ENCODE measurements around the gene ATG5.

The ATG5 gene

DNA sequence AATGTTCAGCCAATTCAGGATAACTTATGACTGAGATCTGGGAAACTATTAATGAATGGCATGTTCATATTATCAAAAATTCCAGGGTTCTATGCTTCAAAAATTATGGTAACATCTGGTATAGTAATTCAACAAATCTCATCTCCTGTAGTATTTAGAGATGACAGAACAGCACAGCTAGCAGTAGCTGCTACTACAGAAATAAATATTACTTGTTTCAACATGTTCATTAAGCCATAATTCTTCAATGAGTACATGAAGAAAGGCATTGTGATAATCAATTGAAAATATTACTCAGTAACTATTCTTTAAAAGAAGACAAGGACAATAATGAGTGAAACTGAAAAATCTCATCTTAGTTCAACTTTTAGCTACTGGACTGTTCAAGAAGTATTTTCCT lies 66.8 kb downstream of the ATG5 start:
- peaks cover 7% of the 10 kb centered on the region; the same call in 1 of the 2 replicates for H3K79me2 ChIP-seq (ENCODE audit: low read length)
- no peaks in the 10 kb centered on the region for H3K27me3 ChIP-seq (ENCODE audit: low read depth, low read length)
- 0 out of 2 replicates have a peak, but pooled peaks cover 5% of the 10 kb centered on the region for H3K4me1 ChIP-seq (ENCODE audit: low read length)
- no peaks in the 10 kb centered on the region for H4K20me1 ChIP-seq (ENCODE audit: insufficient read depth, low read length)
- H2AFZ ChIP-seq (ENCODE audit: low read depth, low read length): no peak overlapping the region
- H3K4me3 ChIP-seq (ENCODE audit: low read length): no peak overlapping the region
- no peak overlapping the region for H3K9ac ChIP-seq (ENCODE audit: low read length)
- TF ChIP-seq CTCF (IDR thresholded peaks at IDR 0.05; ENCODE audit: low read depth, low read length): no peak
- TF ChIP-seq EZH2phosphoT487 (IDR thresholded peaks at IDR 0.05; ENCODE audit: low read depth): no peak
- H3K4me2 ChIP-seq (ENCODE audit: low read length): no peak overlapping the region
- no peaks in the 10 kb centered on the region for H3K36me3 ChIP-seq (replicated peaks; ENCODE audit: low read depth, low read length)
- H3K9me3 ChIP-seq (ENCODE audit: insufficient read depth, low read length): no peaks in the 10 kb centered on the region
- no peak overlapping the region for H3K27ac ChIP-seq (ENCODE audit: low read length)

DNA sequence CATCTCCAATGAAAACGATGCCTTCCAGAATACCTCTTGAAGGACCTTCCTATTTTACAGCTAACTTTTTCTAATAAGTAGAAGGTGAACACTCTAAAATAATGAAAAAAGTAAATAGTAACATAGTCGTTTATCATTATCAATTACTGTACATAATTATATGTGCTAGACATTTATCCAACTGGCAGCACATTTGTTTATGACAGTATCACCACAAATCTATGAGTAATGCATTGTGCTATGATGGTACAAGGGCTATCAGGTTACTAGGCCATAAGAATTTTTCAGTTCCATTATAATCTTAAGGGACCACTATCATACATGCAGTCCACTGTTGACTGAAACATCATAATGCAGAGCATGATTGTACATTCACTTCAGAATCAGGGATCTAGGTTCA lies 68.4 kb downstream of the ATG5 start:
- Histone ChIP-seq H2AFZ (ENCODE audit: low read depth, low read length) (no peak overlapping the region), H4K20me1 (ENCODE audit: insufficient read depth, low read length) (no peaks in the 10 kb centered on the region), H3K4me3 (ENCODE audit: low read length) (no peak overlapping the region), H3K4me2 (ENCODE audit: low read length) (no peak overlapping the region), H3K9me3 (ENCODE audit: insufficient read depth, low read length) (no peaks in the 10 kb centered on the region), H3K27ac (ENCODE audit: low read length) (no peak overlapping the region), H3K27me3 (ENCODE audit: low read depth, low read length) (no peaks in the 10 kb centered on the region), H3K79me2 (ENCODE audit: low read length) (peaks cover 7% of the 10 kb centered on the region; the same call in 1 of the 2 replicates), H3K36me3 (replicated peaks; ENCODE audit: low read depth, low read length) (no peaks in the 10 kb centered on the region), H3K4me1 (ENCODE audit: low read length) (peaks cover 10% of the 10 kb centered on the region; the same call in 1 of the 2 replicates), H3K9ac (ENCODE audit: low read length) (no peak overlapping the region)
- no peak for TF ChIP-seq CTCF (IDR thresholded peaks at IDR 0.05; ENCODE audit: low read depth, low read length)
- TF ChIP-seq EZH2phosphoT487 (IDR thresholded peaks at IDR 0.05; ENCODE audit: low read depth): no peak

GRCh38 chr6:106256201-106256968 lies 69.2 kb downstream of the ATG5 start:
- peaks cover 10% of the 10 kb centered on the region; the same call in 1 of the 2 replicates for H3K4me1 ChIP-seq (ENCODE audit: low read length)
- H3K79me2 ChIP-seq (ENCODE audit: low read length): peaks cover 7% of the 10 kb centered on the region; the same call in 1 of the 2 replicates
- no peak overlapping the region for H3K9ac ChIP-seq (ENCODE audit: low read length)
- no peak overlapping the region for H3K27ac ChIP-seq (ENCODE audit: low read length)
- no peaks in the 10 kb centered on the region for H3K27me3 ChIP-seq (ENCODE audit: low read depth, low read length)
- no peak overlapping the region for H2AFZ ChIP-seq (ENCODE audit: low read depth, low read length)
- H3K36me3 ChIP-seq (replicated peaks; ENCODE audit: low read depth, low read length): no peaks in the 10 kb centered on the region
- no peaks in the 10 kb centered on the region for H3K9me3 ChIP-seq (ENCODE audit: insufficient read depth, low read length)
- TF ChIP-seq EZH2phosphoT487 (IDR thresholded peaks at IDR 0.05; ENCODE audit: low read depth) (no peak), CTCF (IDR thresholded peaks at IDR 0.05; ENCODE audit: low read depth, low read length) (no peak)
- H4K20me1 ChIP-seq (ENCODE audit: insufficient read depth, low read length): no peaks in the 10 kb centered on the region
- no peak overlapping the region for H3K4me3 ChIP-seq (ENCODE audit: low read length)
- no peak overlapping the region for H3K4me2 ChIP-seq (ENCODE audit: low read length)

- H3K27me3 ChIP-seq (ENCODE audit: low read depth, low read length): no peaks in the 10 kb centered on the region
- no peak overlapping the region for H3K9ac ChIP-seq (ENCODE audit: low read length)
- no peaks in the 10 kb centered on the region for H3K36me3 ChIP-seq (replicated peaks; ENCODE audit: low read depth, low read length)
- H3K79me2 ChIP-seq (ENCODE audit: low read length): peaks cover 11% of the 10 kb centered on the region
- no peak overlapping the region for H3K4me2 ChIP-seq (ENCODE audit: low read length)
- no peak overlapping the region for H2AFZ ChIP-seq (ENCODE audit: low read depth, low read length)
- H3K9me3 ChIP-seq (ENCODE audit: insufficient read depth, low read length): no peaks in the 10 kb centered on the region
- H3K27ac ChIP-seq (ENCODE audit: low read length): no peak overlapping the region
- H4K20me1 ChIP-seq (ENCODE audit: insufficient read depth, low read length): no peaks in the 10 kb centered on the region
- TF ChIP-seq CTCF (IDR thresholded peaks at IDR 0.05; ENCODE audit: low read depth, low read length): no peak
- TF ChIP-seq EZH2phosphoT487 (IDR thresholded peaks at IDR 0.05; ENCODE audit: low read depth): no peak
- peaks cover 12% of the 10 kb centered on the region for H3K4me1 ChIP-seq (ENCODE audit: low read length)
- no peak overlapping the region for H3K4me3 ChIP-seq (ENCODE audit: low read length)
These were observed 70.3 kb downstream of the ATG5 start for GRCh38 chr6:106255306-106255705.
